ENCODE results near the gene LRRC8E. TPM values are rescaled to one million over a fixed set of nuclear protein-coding genes. Genes with fewer than 3 reads are reported as not detected.

LRRC8E gene
- total RNA-seq, 1 experiment from 2014 or later: 24.1 TPM

GRCh38 chr19:7881910-7882309 is 6.4 kb upstream of the LRRC8E start:
- H3F3A ChIP-seq (ENCODE audit: insufficient read depth, low read depth): peaks cover 39% of the 10 kb centered on the region
- POLR2A ChIA-PET (ENCODE audit: unreplicated experiment): no interaction called here
- BruUV-seq (replicated peaks): no TSS peak
- intact Hi-C loops (cut with micrococcal nuclease; ENCODE audit: unreplicated experiment): no loop called here
- no peaks in the 10 kb centered on the region for H3K27me3 ChIP-seq (ENCODE audit: insufficient read depth, low read depth)
- CTCF ChIA-PET: no interaction called here
- TF ChIP-seq CTCF (conservative IDR thresholded peaks at IDR 0.05) (no peak), EZH2 (IDR thresholded peaks at IDR 0.05; ENCODE audit: low read depth) (no peak)
- no peaks in the 10 kb centered on the region for H3K9me2 ChIP-seq (ENCODE audit: insufficient read depth)
- no peak overlapping the region for H3K4me2 ChIP-seq
- H3K27ac ChIP-seq: no peak overlapping the region
- H3K36me3 ChIP-seq (ENCODE audit: low read depth): no peaks in the 10 kb centered on the region
- no peak overlapping the region for H3K4me3 ChIP-seq
- H2AFZ ChIP-seq: no peak overlapping the region
- no peaks in the 10 kb centered on the region; the same call in 1 of the 2 replicates for H3K4me1 ChIP-seq (replicated peaks; ENCODE audit: insufficient read depth)
- no peaks in the 10 kb centered on the region for H3K9me3 ChIP-seq (ENCODE audit: insufficient read depth, low read depth)
- no peak for DNase-seq
- H4K20me1 ChIP-seq (ENCODE audit: insufficient read depth): peaks cover 3% of the 10 kb centered on the region; the same call in 1 of the 2 replicates
- no peaks in the 10 kb centered on the region for H3K79me2 ChIP-seq (ENCODE audit: low read depth)

- H4K20me1 ChIP-seq (ENCODE audit: insufficient read depth): peaks cover 3% of the 10 kb centered on the region; the same call in 1 of the 2 replicates
- H3K9me2 ChIP-seq (ENCODE audit: insufficient read depth): no peaks in the 10 kb centered on the region
- no peak overlapping the region for H3K4me2 ChIP-seq
- DNase-seq: no peak
- ChIA-PET CTCF (interaction anchor here (0.5 to 0.6 kb wide), 2 partner anchors 105 to 276 kb away, joined by 3 to 4 read pairs; no protein-coding TSS in a partner anchor), POLR2A (ENCODE audit: unreplicated experiment) (no interaction called here)
- no peak overlapping the region for H2AFZ ChIP-seq
- TF ChIP-seq EZH2 (IDR thresholded peaks at IDR 0.05; ENCODE audit: low read depth) (no peak), CTCF (conservative IDR thresholded peaks at IDR 0.05) (no peak)
- no TSS peak for BruUV-seq (replicated peaks)
- no peak overlapping the region for H3K4me3 ChIP-seq
- H3K79me2 ChIP-seq (ENCODE audit: low read depth): no peaks in the 10 kb centered on the region
- H3K9me3 ChIP-seq (ENCODE audit: insufficient read depth, low read depth): no peaks in the 10 kb centered on the region
- peaks cover 7% of the 10 kb centered on the region; the same call in 1 of the 2 replicates for H3K4me1 ChIP-seq (replicated peaks; ENCODE audit: insufficient read depth)
- H3K27me3 ChIP-seq (ENCODE audit: insufficient read depth, low read depth): no peaks in the 10 kb centered on the region
- intact Hi-C loops (cut with micrococcal nuclease; ENCODE audit: unreplicated experiment): no loop called here
- no peaks in the 10 kb centered on the region for H3K36me3 ChIP-seq (ENCODE audit: low read depth)
- no peak overlapping the region for H3K27ac ChIP-seq
- peaks cover 41% of the 10 kb centered on the region for H3F3A ChIP-seq (ENCODE audit: insufficient read depth, low read depth)
Measured at GRCh38 chr19:7883105-7883504, 5.2 kb upstream of the LRRC8E start.

- Histone ChIP-seq H3K79me2 (ENCODE audit: low read depth) (peaks cover 5% of the 10 kb centered on the region), H3K4me2 (no peak overlapping the region), H4K20me1 (ENCODE audit: insufficient read depth) (peaks cover 3% of the 10 kb centered on the region; the same call in 1 of the 2 replicates), H3K36me3 (ENCODE audit: low read depth) (no peaks in the 10 kb centered on the region), H3K27ac (no peak overlapping the region), H3K9me3 (ENCODE audit: insufficient read depth, low read depth) (no peaks in the 10 kb centered on the region), H3F3A (ENCODE audit: insufficient read depth, low read depth) (peaks cover 38% of the 10 kb centered on the region), H3K4me1 (replicated peaks; ENCODE audit: insufficient read depth) (peaks cover 8% of the 10 kb centered on the region; the same call in 1 of the 2 replicates), H3K4me3 (no peak overlapping the region), H3K27me3 (ENCODE audit: insufficient read depth, low read depth) (no peaks in the 10 kb centered on the region), H2AFZ (no peak overlapping the region), H3K9me2 (ENCODE audit: insufficient read depth) (no peaks in the 10 kb centered on the region)
- POLR2A ChIA-PET (ENCODE audit: unreplicated experiment): no interaction called here
- no peak for TF ChIP-seq CTCF (conservative IDR thresholded peaks at IDR 0.05)
- TF ChIP-seq EZH2 (IDR thresholded peaks at IDR 0.05; ENCODE audit: low read depth): no peak
- BruUV-seq (replicated peaks): no TSS peak
- CTCF ChIA-PET: no interaction called here
- DNase-seq: peak in 1 of 2 experiments; percentile 51
- intact Hi-C loops (cut with micrococcal nuclease; ENCODE audit: unreplicated experiment): no loop called here
Measured at GRCh38 chr19:7883796-7884570, 4.3 kb upstream of the LRRC8E start.
